Activated T-helper 1 cell treated with anti-CD3 and anti-CD28 coated beads, Interleukin-12 subunit alpha, Interleukin-12 subunit beta, Interleukin-2, Interleukin-4 antibody, amounts not matched to agents 30 ng/mL and 10 ng/mL and 1 ng/mL, durations not matched to agents 14 hours and 24 hours and 36 hours (primary cell): Measurements from ENCODE around the gene VPS37B. TPM values are rescaled to one million over a fixed set of nuclear protein-coding genes. Genes with fewer than 3 reads are reported as not detected.

Source experiments
- DNase-seq: peaks from one replicate; pipeline ENCODE4 v3.0.0; 2021; ENCODE audit warnings: low spot score
- H3K27ac Mint-ChIP-seq: one replicate; pipeline ENCODE4 v1.8.0; 2021; ENCODE audit warnings: mild to moderate bottlenecking, mixed read lengths
- H3K27me3 Mint-ChIP-seq: one replicate; pipeline ENCODE4 v1.8.0; 2022; ENCODE audit warnings: mild to moderate bottlenecking, moderate library complexity, mixed read lengths; ENCODE audit not compliant: insufficient read depth
- H3K36me3 Mint-ChIP-seq: one replicate; pipeline ENCODE4 v1.8.0; 2021; ENCODE audit warnings: low read depth, mixed read lengths
- H3K4me1 Mint-ChIP-seq: one replicate; pipeline ENCODE4 v1.8.0; 2021; ENCODE audit warnings: low read depth, mixed read lengths
- H3K4me3 Mint-ChIP-seq: one replicate; pipeline ENCODE4 v1.8.0; 2021; ENCODE audit warnings: mild to moderate bottlenecking, moderate library complexity, mixed read lengths
- H3K9me3 Mint-ChIP-seq: one replicate; pipeline ENCODE4 v1.8.0; 2021; ENCODE audit warnings: mixed read lengths
- intact Hi-C: fragments of 100-400 bp; cut with micrococcal nuclease; formaldehyde crosslinking; loops from one replicate; pipeline ENCODE4 v1.15.1; 2024
- total RNA-seq: library from RNA; stranded (reverse); gene quantifications from 2 replicates; pipeline ENCODE4 v1.2.3, GENCODE V29; 2022

The VPS37B gene
- total RNA-seq, 1 donor from 2014 or later, result 12.7 TPM

DNA sequence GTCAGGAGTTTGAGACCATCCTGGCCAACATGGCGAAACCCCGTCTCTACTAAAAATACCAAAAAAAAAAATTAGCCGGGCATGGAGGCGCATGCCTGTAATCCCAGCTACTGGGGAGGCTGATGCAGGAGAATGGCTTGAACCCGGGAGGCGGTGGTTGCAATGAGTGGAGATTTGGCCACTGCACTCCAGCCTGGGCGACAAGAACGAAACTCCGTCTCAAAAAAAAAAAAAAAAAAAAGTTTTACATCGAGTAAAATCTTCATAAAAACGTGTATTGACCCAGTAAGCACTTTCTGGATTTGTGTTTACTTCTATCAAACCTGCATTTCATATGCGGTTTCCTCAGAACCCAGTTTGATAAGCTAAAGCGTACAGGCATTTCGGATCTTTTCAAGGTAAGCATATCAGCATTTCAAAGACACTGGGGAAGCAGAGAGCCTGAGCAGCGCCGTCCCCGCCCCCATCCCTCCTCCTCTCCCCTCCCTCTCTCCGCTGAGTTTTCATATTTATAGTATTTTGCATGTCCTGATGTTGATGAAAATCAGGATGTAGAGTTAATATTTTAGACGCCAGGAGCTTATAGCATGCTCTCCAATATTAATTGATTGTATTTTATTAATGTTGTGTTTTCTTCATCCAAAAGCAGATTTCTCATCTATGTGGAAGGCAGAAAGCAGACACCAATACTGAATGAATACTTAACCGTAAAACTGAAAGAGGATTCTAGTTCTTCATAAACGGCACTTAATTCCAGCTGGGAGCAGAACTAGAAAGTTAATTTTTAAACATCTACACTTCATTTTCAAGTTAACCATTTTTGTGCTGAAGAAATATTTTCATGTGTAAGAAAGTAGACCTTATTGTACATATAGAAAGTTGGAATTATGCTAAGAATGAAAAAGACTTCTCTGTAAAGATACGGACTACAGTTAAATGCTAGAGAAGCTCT, 69.9 kb downstream of the VPS37B start:
- peaks cover 15% of the 10 kb centered on the region for H3K27me3 Mint-ChIP-seq
- H3K4me1 Mint-ChIP-seq, result no peaks in the 10 kb centered on the region
- H3K27ac Mint-ChIP-seq, result no peak overlapping the region
- H3K36me3 Mint-ChIP-seq, result no peaks in the 10 kb centered on the region
- intact Hi-C loops, result no loop called here
- no peak for DNase-seq
- no peaks in the 10 kb centered on the region for H3K9me3 Mint-ChIP-seq
- H3K4me3 Mint-ChIP-seq, result no peak overlapping the region

DNA sequence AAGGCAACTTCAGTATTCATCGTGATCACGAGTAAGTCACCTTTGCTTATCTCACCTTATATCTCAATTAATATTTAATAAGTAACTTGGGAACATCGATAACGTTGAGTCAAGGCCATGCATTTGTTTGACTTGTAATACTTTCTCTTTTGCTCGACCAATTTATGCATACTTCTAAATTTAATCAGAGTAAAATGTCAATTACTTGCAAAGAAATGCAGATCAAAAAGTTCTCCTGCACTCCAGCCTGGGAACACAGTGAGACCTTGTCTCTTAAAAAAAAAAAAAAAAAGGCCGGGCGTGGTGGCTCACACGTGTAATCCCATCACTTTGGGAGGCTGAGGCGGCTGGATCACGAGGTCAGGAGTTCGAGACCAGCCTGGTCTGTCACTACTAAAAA, 72.5 kb downstream of the VPS37B start:
- Mint-ChIP-seq H3K4me1 (no peaks in the 10 kb centered on the region), H3K27ac (no peak overlapping the region), H3K4me3 (no peak overlapping the region), H3K36me3 (no peaks in the 10 kb centered on the region), H3K9me3 (no peaks in the 10 kb centered on the region), H3K27me3 (peaks cover 9% of the 10 kb centered on the region)
- no peak for DNase-seq
- intact Hi-C loops, result no loop called here

DNA sequence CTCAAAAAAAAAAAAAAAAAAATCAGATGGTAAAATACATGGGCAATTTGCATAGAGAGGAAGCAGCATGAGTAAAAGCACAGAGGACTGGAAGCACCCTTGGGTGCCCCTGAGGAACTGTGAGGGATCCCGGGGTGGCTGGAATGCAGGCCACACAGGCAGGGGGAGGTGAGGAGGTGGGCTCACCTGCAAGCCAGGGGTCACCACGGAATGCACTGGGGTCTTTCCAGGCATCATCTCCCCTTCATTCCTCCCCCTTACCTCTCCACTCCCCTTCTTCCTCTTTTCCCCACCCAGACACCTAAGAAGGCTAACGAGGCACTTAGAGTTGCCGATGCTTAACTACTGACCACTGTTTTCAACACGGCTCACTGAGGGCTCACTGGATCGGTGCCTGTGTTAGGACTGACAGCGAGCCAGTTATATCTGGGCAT, 75.1 kb downstream of the VPS37B start:
- H3K36me3 Mint-ChIP-seq, result no peaks in the 10 kb centered on the region
- DNase-seq, result no peak
- H3K4me1 Mint-ChIP-seq, result no peaks in the 10 kb centered on the region
- H3K4me3 Mint-ChIP-seq, result no peak overlapping the region
- no peaks in the 10 kb centered on the region for H3K27me3 Mint-ChIP-seq
- no peak overlapping the region for H3K27ac Mint-ChIP-seq
- intact Hi-C loops, result no loop called here
- H3K9me3 Mint-ChIP-seq, result no peaks in the 10 kb centered on the region

DNA sequence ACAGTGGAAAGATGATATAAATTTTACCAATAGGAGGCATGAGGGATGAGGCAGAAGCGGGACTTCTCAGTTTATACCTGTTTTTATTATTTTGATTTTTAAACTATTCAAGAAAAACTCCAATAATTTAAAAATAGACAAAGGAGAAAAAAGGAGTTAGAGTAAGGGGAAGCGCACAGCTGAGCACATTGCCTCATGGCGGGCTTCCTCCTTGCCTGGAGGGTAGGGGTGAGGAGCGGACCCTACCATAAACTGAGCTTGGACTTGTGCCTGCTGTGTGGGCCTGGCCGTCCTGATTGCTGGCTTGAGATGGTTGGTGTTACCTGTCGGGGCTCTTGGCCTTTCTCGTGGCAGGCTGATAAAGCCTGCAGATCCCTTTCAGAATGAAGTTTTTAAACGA, 75.8 kb downstream of the VPS37B start:
- H3K9me3 Mint-ChIP-seq, result no peaks in the 10 kb centered on the region
- H3K27me3 Mint-ChIP-seq, result no peaks in the 10 kb centered on the region
- H3K4me3 Mint-ChIP-seq, result no peak overlapping the region
- H3K4me1 Mint-ChIP-seq, result no peaks in the 10 kb centered on the region
- H3K36me3 Mint-ChIP-seq, result no peaks in the 10 kb centered on the region
- no peak overlapping the region for H3K27ac Mint-ChIP-seq
- DNase-seq, result no peak
- intact Hi-C loops, result no loop called here

DNA sequence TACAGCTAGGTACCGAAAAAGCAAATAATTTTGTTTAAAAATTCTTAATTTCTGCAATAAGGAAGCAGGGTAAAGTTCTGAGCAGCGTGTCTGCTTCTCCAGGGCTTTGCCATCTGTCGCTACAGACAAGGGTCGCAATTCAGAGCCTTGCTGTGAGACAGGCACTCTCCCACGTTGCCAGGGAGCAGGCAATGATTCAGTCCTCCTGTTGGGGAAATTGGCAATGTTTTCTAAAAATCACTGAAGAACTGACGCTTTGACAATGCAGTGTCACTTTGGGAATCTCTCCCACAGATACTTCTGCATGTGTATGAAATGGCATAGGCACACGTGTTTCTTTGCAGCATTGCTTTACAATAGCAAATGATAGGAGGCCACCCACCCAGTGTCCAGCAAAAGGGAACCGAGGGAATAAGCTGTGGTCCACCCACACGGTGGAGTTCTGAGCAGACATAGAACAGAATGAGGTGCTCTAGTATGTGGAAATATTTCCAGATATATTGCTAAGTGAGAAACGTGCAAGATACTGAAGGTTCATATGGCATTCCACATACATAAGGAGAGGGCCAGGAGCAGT, 76.6 kb downstream of the VPS37B start:
- H3K27ac Mint-ChIP-seq, result no peak overlapping the region
- no peaks in the 10 kb centered on the region for H3K9me3 Mint-ChIP-seq
- no peaks in the 10 kb centered on the region for H3K27me3 Mint-ChIP-seq
- DNase-seq, result no peak
- H3K36me3 Mint-ChIP-seq, result no peaks in the 10 kb centered on the region
- intact Hi-C loops, result no loop called here
- H3K4me1 Mint-ChIP-seq, result no peaks in the 10 kb centered on the region
- no peak overlapping the region for H3K4me3 Mint-ChIP-seq

Other genes starting within 250 kb of the VPS37B start
- gene HCAR2, start 192.8 kb downstream of the VPS37B start, total RNA-seq, result 0.52 and 0.61 TPM in 2 replicates
- gene HCAR3, start 179.3 kb downstream of the VPS37B start, total RNA-seq, result 0.62 and 0.66 TPM in 2 replicates
- gene HCAR1, start 165.3 kb downstream of the VPS37B start, total RNA-seq, result 7.6 and 8.6 TPM in 2 replicates
- 87.6 and 88.7 TPM in 2 replicates for gene DENR, start 143.3 kb downstream of the VPS37B start, total RNA-seq
- gene CCDC62, start 121.6 kb downstream of the VPS37B start, total RNA-seq, result 0.93 and 1.3 TPM in 2 replicates
- 26.6 and 29.5 TPM in 2 replicates for gene HIP1R, start 60.7 kb downstream of the VPS37B start, total RNA-seq
- gene ABCB9, start 70.3 kb upstream of the VPS37B start, total RNA-seq, result 3.8 and 4.4 TPM in 2 replicates
- gene OGFOD2, start 79.1 kb upstream of the VPS37B start, total RNA-seq, result 18.0 and 22.1 TPM in 2 replicates
- 154 and 155 TPM in 2 replicates for gene ARL6IP4, start 84.6 kb upstream of the VPS37B start, total RNA-seq